Naive thymus-derived CD4-positive, alpha-beta T cell (primary cell): ENCODE data around the gene MIP. TPM values are rescaled to one million over a fixed set of nuclear protein-coding genes. Genes with fewer than 3 reads are reported as not detected.
A peak's percentile ranks its signal among the peaks of the same experiment; 100 is the strongest.

ENCODE experiments used
- ATAC-seq: fragments of 150-1000 bp; cut with Tn5 transposase; 2 replicates; pipeline ENCODE4 v1.10.0; 2021; ENCODE audit warnings: mild to moderate bottlenecking, moderate library complexity
- CTCF ChIA-PET: fragments of 350-600 bp; sonication (Branson Sonifier 250); formaldehyde crosslinking; loops from one replicate; lab custom pipeline; 2021; ENCODE audit warnings: antibody characterized with exemption; lab: Charles Lee
- POLR2A ChIA-PET: fragments of 350-600 bp; sonication (Branson Sonifier 250); formaldehyde crosslinking; loops from one replicate; lab custom pipeline; 2021; ENCODE audit warnings: antibody characterized with exemption, inconsistent platforms; lab: Charles Lee
- DNase-seq, 9 donors: peaks; one replicate each; pipeline versions ENCODE4 v3.0.0 to v3.0.0-alpha.2; 2020 to 2022; ENCODE audit warnings: mixed read lengths in 1 of 9
- H3K27ac ChIP-seq: one replicate; pipeline ENCODE4 v1.7.0; 2013; ENCODE audit warnings: mild to moderate bottlenecking, low read depth, low read length, moderate library complexity
- H3K27me3 ChIP-seq, 2 donors: one replicate each; pipeline ENCODE4 v1.7.0; 2013; ENCODE audit warnings: low read length in 2 of 2, mild to moderate bottlenecking in 2 of 2, moderate library complexity in 2 of 2; ENCODE audit not compliant: control insufficient read depth in 2 of 2, insufficient read depth in 2 of 2
- H3K36me3 ChIP-seq, 3 experiments: 1 replicate in 2 of 3; 2 replicates in 1 of 3; pipeline ENCODE4 v1.7.0; 2013; ENCODE audit warnings: low read length in 3 of 3, mild to moderate bottlenecking in 3 of 3, moderate library complexity in 1 of 3; ENCODE audit not compliant: insufficient read depth in 3 of 3, control insufficient read depth in 2 of 3
- H3K4me1 ChIP-seq, 2 donors: one replicate each; pipeline ENCODE4 v1.7.0; 2013; ENCODE audit warnings: low read length in 2 of 2, mild to moderate bottlenecking in 2 of 2, moderate library complexity in 1 of 2; ENCODE audit not compliant: control insufficient read depth in 2 of 2, insufficient read depth in 2 of 2
- H3K4me3 ChIP-seq: 2 replicates; pipeline ENCODE4 v1.7.0; 2013; ENCODE audit warnings: mild to moderate bottlenecking, low read length
- H3K9me3 ChIP-seq, 3 experiments: 1 replicate in 2 of 3; 2 replicates in 1 of 3; pipeline ENCODE4 v1.7.0; 2013; ENCODE audit warnings: low read length in 3 of 3; ENCODE audit not compliant: control insufficient read depth in 2 of 3
- H3K27ac Mint-ChIP-seq, 9 donors: one replicate each; pipeline ENCODE4 v1.8.0; 2020 to 2022; ENCODE audit warnings: mixed read lengths in 9 of 9, mild to moderate bottlenecking in 8 of 9, moderate library complexity in 5 of 9, inconsistent platforms in 2 of 9
- H3K27me3 Mint-ChIP-seq, 5 donors: one replicate each; pipeline ENCODE4 v1.8.0; 2021 to 2022; ENCODE audit warnings: mixed read lengths in 5 of 5, mild to moderate bottlenecking in 1 of 5
- H3K36me3 Mint-ChIP-seq, 5 donors: one replicate each; pipeline ENCODE4 v1.8.0; 2020 to 2022; ENCODE audit warnings: mixed read lengths in 5 of 5, mild to moderate bottlenecking in 3 of 5, inconsistent platforms in 1 of 5
- H3K4me1 Mint-ChIP-seq, 7 donors: one replicate each; pipeline ENCODE4 v1.8.0; 2020 to 2022; ENCODE audit warnings: mixed read lengths in 7 of 7, mild to moderate bottlenecking in 3 of 7, inconsistent platforms in 1 of 7
- H3K4me3 Mint-ChIP-seq, 10 donors: one replicate each; pipeline ENCODE4 v1.8.0; 2020 to 2022; ENCODE audit warnings: mild to moderate bottlenecking in 10 of 10, mixed read lengths in 10 of 10, moderate library complexity in 6 of 10, inconsistent platforms in 2 of 10
- H3K9me3 Mint-ChIP-seq, 11 donors: one replicate each; pipeline ENCODE4 v1.8.0; 2020 to 2022; ENCODE audit warnings: mixed read lengths in 11 of 11, mild to moderate bottlenecking in 4 of 11, inconsistent platforms in 1 of 11, moderate library complexity in 1 of 11
- intact Hi-C, 2 donors: fragments of 100-400 bp; cut with micrococcal nuclease; formaldehyde crosslinking; loops; one replicate each; pipeline ENCODE4 v1.15.1; 2023
- polyA plus RNA-seq, 2 donors: library from polyadenylated mRNA; unstranded; fragments of 300-500 nt; fragmentation: Illumina TruSeq; gene quantifications; one replicate each; pipeline ENCODE4 v1.2.3, GENCODE V29; 2021
- total RNA-seq, 6 experiments: library from RNA in 5 of 6; stranded (reverse) in 5 of 6; gene quantifications; 1 replicate in 5 of 6; 2 replicates in 1 of 6; pipeline ENCODE4 v1.2.3 and lab custom pipeline; 2021 to 2026

Gene MIP
- total and polyA plus RNA-seq, 7 experiments from 2014 or later: not detected

GRCh38 chr12:56484566-56484965 is 30.1 kb upstream of the MIP start:
- intact Hi-C loops: no loop called here
- ChIA-PET POLR2A (no interaction called here), CTCF (interaction anchor here (0.6 kb wide), 1 partner anchor 312 kb away, joined by 3 read pairs; no protein-coding TSS in a partner anchor)
- no peak overlapping the region for H3K4me3 Mint-ChIP-seq
- ATAC-seq: no peak
- peaks cover 0 to 2% of the 10 kb centered on the region in 2 donors for H3K27me3 ChIP-seq
- H3K36me3 ChIP-seq: no peaks in the 10 kb centered on the region
- no peak overlapping the region for H3K27ac Mint-ChIP-seq
- no peak overlapping the region for H3K4me3 ChIP-seq
- peaks cover 0 to 3% (median 0%) of the 10 kb centered on the region in 11 donors for H3K9me3 Mint-ChIP-seq
- peaks cover 0 to 4% (median 0%) of the 10 kb centered on the region in 5 donors for H3K36me3 Mint-ChIP-seq
- no peaks in the 10 kb centered on the region for H3K9me3 ChIP-seq
- peaks cover 0 to 34% (median 0%) of the 10 kb centered on the region in 5 donors for H3K27me3 Mint-ChIP-seq
- no peak overlapping the region for H3K27ac ChIP-seq
- no peak for DNase-seq
- H3K4me1 ChIP-seq: peaks cover 0 to 6% of the 10 kb centered on the region in 2 donors
- H3K4me1 Mint-ChIP-seq: peaks cover 12 to 21% (median 16%) of the 10 kb centered on the region in 7 donors

- Mint-ChIP-seq H3K27ac (no peak overlapping the region), H3K9me3 (no peaks in the 10 kb centered on the region)
- POLR2A ChIA-PET: interaction anchor here (0.5 to 0.6 kb wide), 2 partner anchors 30 to 160 kb away, joined by 3 to 4 read pairs; partner anchors contain the start of gene TIMELESS
Observed at GRCh38 chr12:56479625-56480024, 25.2 kb upstream of the MIP start.

GRCh38 chr12:56477521-56478225 is 23.2 kb upstream of the MIP start:
- Mint-ChIP-seq H3K4me3 (no peak overlapping the region), H3K4me1 (peaks cover 0 to 7% (median 2%) of the 10 kb centered on the region in 7 donors), H3K27me3 (no peaks in the 10 kb centered on the region), H3K9me3 (no peaks in the 10 kb centered on the region), H3K36me3 (peaks cover 0 to 7% (median 0%) of the 10 kb centered on the region in 5 donors), H3K27ac (peak overlapping the region in 2 of 9 donors; percentile 29 to 30)
- ATAC-seq (no peak), DNase-seq (no peak)
- H3K4me3 ChIP-seq: no peak overlapping the region
- H3K4me1 ChIP-seq: no peaks in the 10 kb centered on the region
- no peak overlapping the region for H3K27ac ChIP-seq
- ChIA-PET POLR2A (interaction anchor here (0.7 to 1.0 kb wide), 2 partner anchors 8 to 9 kb away, joined by 3 to 4 read pairs; partner anchors contain the start of gene SPRYD4), CTCF (interaction anchor here (0.5 kb wide), 2 partner anchors 10 to 95 kb away, joined by 3 read pairs; partner anchors contain the start of gene GLS2)
- no peaks in the 10 kb centered on the region for H3K9me3 ChIP-seq
- H3K27me3 ChIP-seq: no peaks in the 10 kb centered on the region
- H3K36me3 ChIP-seq: peaks cover 0 to 3% (median 0%) of the 10 kb centered on the region in 3 experiments
- intact Hi-C loops: no loop called here

More at GRCh38 chr12:56479625-56480024, 25.2 kb upstream of the MIP start:
- ATAC-seq: no peak
- DNase-seq: no peak
- H3K9me3 ChIP-seq: no peaks in the 10 kb centered on the region
- no peaks in the 10 kb centered on the region for H3K4me1 ChIP-seq
- H3K27ac ChIP-seq: no peak overlapping the region
- peaks cover 0 to 7% (median 2%) of the 10 kb centered on the region in 7 donors for H3K4me1 Mint-ChIP-seq
- no peaks in the 10 kb centered on the region for H3K27me3 Mint-ChIP-seq
- H3K36me3 ChIP-seq: no peaks in the 10 kb centered on the region
- intact Hi-C loops: no loop called here
- CTCF ChIA-PET: interaction anchor here (1.8 kb wide), 1 partner anchor 35 kb away, joined by 5 read pairs; no protein-coding TSS in a partner anchor
- H3K4me3 ChIP-seq: no peak overlapping the region
- no peaks in the 10 kb centered on the region for H3K27me3 ChIP-seq
- H3K4me3 Mint-ChIP-seq: no peak overlapping the region
- peaks cover 0 to 7% (median 0%) of the 10 kb centered on the region in 5 donors for H3K36me3 Mint-ChIP-seq

DNA sequence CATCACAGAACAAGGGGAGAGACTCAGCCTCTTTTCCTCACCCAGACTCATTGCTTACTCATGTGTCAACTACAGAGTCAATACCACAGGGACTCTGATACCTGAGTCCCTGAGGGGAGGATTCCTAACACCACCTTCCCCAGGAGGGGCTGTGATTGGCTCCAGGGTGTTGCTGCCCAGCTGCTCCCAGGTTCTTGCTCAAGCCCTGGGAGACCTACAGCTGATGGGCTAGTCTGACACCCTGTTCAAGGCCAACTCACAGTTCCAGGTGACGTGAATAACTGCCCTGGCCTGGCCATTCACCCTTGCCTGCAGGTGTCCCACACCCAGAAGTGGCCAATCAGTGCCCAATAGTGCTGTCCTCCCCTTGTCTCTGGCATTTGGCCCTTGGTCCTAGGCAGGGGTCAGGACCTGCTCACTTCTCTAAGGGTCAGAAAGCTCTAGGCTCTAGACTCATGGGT is 22.5 kb upstream of the MIP start:
- no peak overlapping the region for H3K4me3 Mint-ChIP-seq
- H3K36me3 Mint-ChIP-seq: peaks cover 0 to 7% (median 0%) of the 10 kb centered on the region in 5 donors
- Histone ChIP-seq H3K4me3 (no peak overlapping the region), H3K27ac (no peak overlapping the region), H3K9me3 (no peaks in the 10 kb centered on the region), H3K27me3 (no peaks in the 10 kb centered on the region), H3K4me1 (no peaks in the 10 kb centered on the region), H3K36me3 (peaks cover 0 to 3% (median 0%) of the 10 kb centered on the region in 3 experiments)
- DNase-seq (no peak), ATAC-seq (no peak)
- H3K27ac Mint-ChIP-seq: peak overlapping the region in 2 of 9 donors; percentile 29 to 30
- H3K27me3 Mint-ChIP-seq: no peaks in the 10 kb centered on the region
- POLR2A ChIA-PET: interaction anchor here (1.0 kb wide), 1 partner anchor 8 kb away, joined by 3 read pairs; the partner anchor contains the start of gene SPRYD4
- CTCF ChIA-PET: interaction anchor here (1.0 kb wide), 1 partner anchor 285 kb away, joined by 3 read pairs; no protein-coding TSS in a partner anchor
- peaks cover 0 to 8% (median 2%) of the 10 kb centered on the region in 7 donors for H3K4me1 Mint-ChIP-seq
- intact Hi-C loops: no loop called here
- no peaks in the 10 kb centered on the region for H3K9me3 Mint-ChIP-seq

DNA sequence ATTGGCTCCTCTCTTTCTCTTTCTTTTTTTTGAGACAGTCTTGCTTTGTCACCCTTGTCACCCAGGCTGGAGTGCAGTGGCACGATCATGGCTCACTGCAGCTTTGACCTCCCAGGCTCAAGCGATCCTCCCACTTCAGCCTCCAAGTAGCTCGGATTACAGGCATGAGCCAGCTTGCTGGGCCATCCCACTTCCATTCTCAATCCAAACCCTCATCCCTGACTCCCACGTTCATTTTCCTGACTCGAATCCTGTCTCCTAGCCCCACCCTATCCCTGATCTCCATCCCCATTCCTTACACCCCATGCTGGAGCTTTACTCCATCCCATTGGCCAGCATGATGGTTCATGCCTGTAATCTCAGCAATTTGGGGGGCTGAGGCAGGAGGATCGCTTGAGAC is 21.7 kb upstream of the MIP start:
- Mint-ChIP-seq H3K4me3 (no peak overlapping the region), H3K4me1 (peaks cover 0 to 13% (median 5%) of the 10 kb centered on the region in 7 donors), H3K27ac (peak overlapping the region in 1 of 9 donors; percentile 67), H3K27me3 (no peaks in the 10 kb centered on the region), H3K9me3 (no peaks in the 10 kb centered on the region), H3K36me3 (peaks cover 0 to 7% (median 0%) of the 10 kb centered on the region in 5 donors)
- intact Hi-C loops: no loop called here
- H3K4me1 ChIP-seq: no peaks in the 10 kb centered on the region
- ChIA-PET POLR2A (interaction anchor here (0.5 kb wide), 1 partner anchor 81 kb away, joined by 4 read pairs; no protein-coding TSS in a partner anchor), CTCF (interaction anchor here (1.0 kb wide), 1 partner anchor 284 kb away, joined by 3 read pairs; no protein-coding TSS in a partner anchor)
- no peak overlapping the region for H3K4me3 ChIP-seq
- H3K27ac ChIP-seq: no peak overlapping the region
- H3K9me3 ChIP-seq: no peaks in the 10 kb centered on the region
- peaks cover 0 to 8% (median 0%) of the 10 kb centered on the region in 3 experiments for H3K36me3 ChIP-seq
- H3K27me3 ChIP-seq: no peaks in the 10 kb centered on the region
- no peak for ATAC-seq
- DNase-seq: no peak

GRCh38 chr12:56474389-56474788 is 19.9 kb upstream of the MIP start:
- Histone ChIP-seq H3K27me3 (no peaks in the 10 kb centered on the region), H3K9me3 (no peaks in the 10 kb centered on the region), H3K27ac (no peak overlapping the region), H3K4me3 (no peak overlapping the region), H3K36me3 (peaks cover 0 to 8% (median 0%) of the 10 kb centered on the region in 3 experiments), H3K4me1 (peaks cover 6% of the 10 kb centered on the region in 2 donors)
- Mint-ChIP-seq H3K36me3 (peaks cover 0 to 7% (median 3%) of the 10 kb centered on the region in 5 donors), H3K9me3 (no peaks in the 10 kb centered on the region), H3K4me3 (no peak overlapping the region), H3K27me3 (no peaks in the 10 kb centered on the region), H3K27ac (peak overlapping the region in 3 of 9 donors; percentile 5 to 71 (median 35)), H3K4me1 (peaks cover 8 to 25% (median 14%) of the 10 kb centered on the region in 7 donors)
- DNase-seq (no peak), ATAC-seq (no peak)
- intact Hi-C loops: no loop called here
- POLR2A ChIA-PET: no interaction called here
- CTCF ChIA-PET: no interaction called here
